ENCODE results near the gene GBA2. TPM values are rescaled to one million over a fixed set of nuclear protein-coding genes. Genes with fewer than 3 reads are reported as not detected.

The GBA2 gene
- total and polyA plus RNA-seq, 9 donors: 27.8 to 73.2 (median 44.5) TPM

- H3K4me1 ChIP-seq (ENCODE audit: insufficient read depth): peaks cover 18% of the 10 kb centered on the region
- no peak overlapping the region for H3K4me3 ChIP-seq
- no peaks in the 10 kb centered on the region for H3K36me3 ChIP-seq
- H3K9me3 ChIP-seq: no peaks in the 10 kb centered on the region
- WGBS, 3 donors: 84 to 86% (median 85%) methylated on average over 8 of the region's 8 CpGs
- H3K27ac ChIP-seq: no peak overlapping the region
- intact Hi-C loops (cut with DNase I): no loop called here
- DNase-seq: no peak
- H3K27me3 ChIP-seq: no peaks in the 10 kb centered on the region
- TF ChIP-seq EP300 (IDR thresholded peaks at IDR 0.05) (no peak), CTCF (IDR thresholded peaks at IDR 0.05) (no peak), POLR2A (IDR thresholded peaks at IDR 0.05) (no peak)
These were observed 5.0 kb downstream of the GBA2 start for GRCh38 chr9:35743880-35744518.

- 75 to 78% (median 76%) methylated on average over 2 of the region's 2 CpGs for WGBS, 3 donors
- Histone ChIP-seq H3K4me3 (no peak overlapping the region), H3K27me3 (no peaks in the 10 kb centered on the region), H3K36me3 (no peaks in the 10 kb centered on the region), H3K4me1 (ENCODE audit: insufficient read depth) (peaks cover 18% of the 10 kb centered on the region), H3K9me3 (no peaks in the 10 kb centered on the region), H3K27ac (no peak overlapping the region)
- TF ChIP-seq EP300 (IDR thresholded peaks at IDR 0.05): no peak
- TF ChIP-seq CTCF (IDR thresholded peaks at IDR 0.05): no peak
- TF ChIP-seq POLR2A (IDR thresholded peaks at IDR 0.05): no peak
- no peak for DNase-seq
- intact Hi-C loops (cut with DNase I): no loop called here
These were observed 5.6 kb downstream of the GBA2 start for GRCh38 chr9:35743452-35743851.

- H3K27ac ChIP-seq: no peak overlapping the region
These were observed 7.3 kb downstream of the GBA2 start for GRCh38 chr9:35741740-35742139.

GRCh38 chr9:35740243-35740642 lies 8.8 kb downstream of the GBA2 start:
- intact Hi-C loops (cut with DNase I): no loop called here
- no peak for TF ChIP-seq EP300 (IDR thresholded peaks at IDR 0.05)
- WGBS, 3 donors: 80 to 86% (median 83%) methylated on average over 6 of the region's 6 CpGs

More at GRCh38 chr9:35741740-35742139, 7.3 kb downstream of the GBA2 start:
- TF ChIP-seq EP300 (IDR thresholded peaks at IDR 0.05) (no peak), POLR2A (IDR thresholded peaks at IDR 0.05) (no peak), CTCF (IDR thresholded peaks at IDR 0.05) (no peak)
- Histone ChIP-seq H3K4me1 (ENCODE audit: insufficient read depth) (peaks cover 5% of the 10 kb centered on the region), H3K4me3 (no peak overlapping the region), H3K9me3 (no peaks in the 10 kb centered on the region), H3K27me3 (no peaks in the 10 kb centered on the region), H3K36me3 (no peaks in the 10 kb centered on the region)
- 84 to 91% (median 85%) methylated on average over 7 of the region's 7 CpGs for WGBS, 3 donors
- intact Hi-C loops (cut with DNase I): no loop called here
- DNase-seq: no peak

GRCh38 chr9:35738924-35739323 lies 10.1 kb downstream of the GBA2 start:
- intact Hi-C loops (cut with DNase I): loop anchor here in 1 of 4 donors (5.0 kb wide), 1 partner anchor 73 kb away; the partner anchor contains the start of gene SPAG8
- 77 to 89% (median 81%) methylated on average over 7 of the region's 7 CpGs for WGBS, 3 donors
- no peaks in the 10 kb centered on the region for H3K4me1 ChIP-seq (ENCODE audit: insufficient read depth)
- no peaks in the 10 kb centered on the region for H3K27me3 ChIP-seq
- no peak for TF ChIP-seq POLR2A (IDR thresholded peaks at IDR 0.05)
- TF ChIP-seq CTCF (IDR thresholded peaks at IDR 0.05): no peak
- TF ChIP-seq EP300 (IDR thresholded peaks at IDR 0.05): no peak
- no peak overlapping the region for H3K4me3 ChIP-seq
- no peaks in the 10 kb centered on the region for H3K9me3 ChIP-seq
- DNase-seq: no peak
- no peaks in the 10 kb centered on the region for H3K36me3 ChIP-seq
- H3K27ac ChIP-seq: no peak overlapping the region

More at GRCh38 chr9:35740243-35740642, 8.8 kb downstream of the GBA2 start:
- no peak overlapping the region for H3K4me3 ChIP-seq
- H3K27me3 ChIP-seq: no peaks in the 10 kb centered on the region
- H3K9me3 ChIP-seq: no peaks in the 10 kb centered on the region
- no peaks in the 10 kb centered on the region for H3K4me1 ChIP-seq (ENCODE audit: insufficient read depth)
- H3K27ac ChIP-seq: no peak overlapping the region
- DNase-seq: no peak
- H3K36me3 ChIP-seq: no peaks in the 10 kb centered on the region
